ENCODE results near the gene ANLN.

DNA sequence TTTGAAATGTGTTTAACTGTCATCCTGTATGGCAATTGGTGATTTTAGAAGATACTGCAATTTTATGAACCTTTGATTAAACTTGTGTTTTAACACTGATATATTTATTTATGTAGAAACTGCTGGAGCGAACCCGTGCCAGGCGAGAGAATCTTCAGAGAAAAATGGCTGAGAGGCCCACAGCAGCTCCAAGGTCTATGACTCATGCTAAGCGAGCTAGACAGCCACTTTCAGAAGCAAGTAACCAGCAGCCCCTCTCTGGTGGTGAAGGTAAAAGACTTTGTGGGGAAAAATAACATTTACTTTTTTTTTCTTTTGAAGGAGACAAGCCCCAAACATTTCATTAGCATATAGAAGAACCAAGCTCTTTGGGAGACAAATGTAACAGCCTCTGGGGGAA lies 6.5 kb downstream of the ANLN start:
- TF ChIP-seq POLR2A (IDR thresholded peaks at IDR 0.05) (no peak), CTCF (IDR thresholded peaks at IDR 0.05) (no peak)
